Skeletal muscle tissue (tissue), 4 donors: ENCODE data around the gene EPN1. TPM values are rescaled to one million over a fixed set of nuclear protein-coding genes. Genes with fewer than 3 reads are reported as not detected.
A peak's percentile ranks its signal among the peaks of the same experiment; 100 is the strongest.

Experiments
- H3K27ac ChIP-seq: one replicate; pipeline ENCODE4 v1.7.0; 2013; ENCODE audit warnings: mild to moderate bottlenecking, low read depth, low read length, inconsistent platforms
- H3K27me3 ChIP-seq, 3 donors: one replicate each; pipeline ENCODE4 v1.7.0; 2013; ENCODE audit warnings: low read length in 3 of 3; ENCODE audit not compliant: control insufficient read depth in 3 of 3, insufficient read depth in 3 of 3
- H3K36me3 ChIP-seq, 3 donors: one replicate each; pipeline ENCODE4 v1.7.0; 2013; ENCODE audit warnings: low read length in 3 of 3; ENCODE audit not compliant: control insufficient read depth in 3 of 3, insufficient read depth in 3 of 3
- H3K4me1 ChIP-seq, 3 donors: one replicate each; pipeline ENCODE4 v1.7.0; 2013; ENCODE audit warnings: low read length in 3 of 3, mild to moderate bottlenecking in 3 of 3; ENCODE audit not compliant: control insufficient read depth in 3 of 3, insufficient read depth in 3 of 3
- H3K4me3 ChIP-seq, 3 donors: one replicate each; pipeline ENCODE4 v1.7.0; 2013; ENCODE audit warnings: low read length in 3 of 3
- H3K9ac ChIP-seq, 3 donors: one replicate each; pipeline ENCODE4 v1.7.0; 2013; ENCODE audit warnings: low read length in 3 of 3, mild to moderate bottlenecking in 3 of 3, moderate library complexity in 2 of 3, low read depth in 1 of 3
- H3K9me3 ChIP-seq, 3 donors: one replicate each; pipeline ENCODE4 v1.7.0; 2013; ENCODE audit warnings: low read length in 3 of 3; ENCODE audit not compliant: control insufficient read depth in 3 of 3
- total RNA-seq: library from RNA; depleted of rRNA; stranded (reverse); fragments of >200 nt; gene quantifications from one replicate; pipeline ENCODE4 v1.2.3, GENCODE V29; 2014
- donor health status: Osteomylitis.

The EPN1 gene
- total RNA-seq, 1 donor from 2014 or later = 5.7 TPM

DNA sequence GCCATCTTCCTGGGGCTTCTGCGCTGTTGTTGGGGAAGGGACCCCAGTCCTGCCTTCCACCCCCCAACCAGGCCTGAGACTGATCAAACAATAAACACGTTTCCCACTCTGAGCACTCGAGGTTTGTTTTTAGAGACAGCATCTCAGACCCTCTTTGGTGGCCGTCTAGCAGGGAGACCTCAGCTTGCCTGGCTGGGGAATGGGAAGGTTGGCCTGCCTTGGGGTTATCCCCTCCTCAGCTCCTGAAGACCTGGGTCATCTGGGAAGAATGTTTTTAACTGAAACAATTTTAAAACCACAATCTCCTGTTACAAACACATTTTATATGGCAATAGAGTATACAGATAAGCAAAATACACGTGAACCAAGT lies 29.5 kb upstream of the EPN1 start:
- H3K4me1 ChIP-seq = peaks cover 52 to 56% (median 55%) of the 10 kb centered on the region in 3 donors

DNA sequence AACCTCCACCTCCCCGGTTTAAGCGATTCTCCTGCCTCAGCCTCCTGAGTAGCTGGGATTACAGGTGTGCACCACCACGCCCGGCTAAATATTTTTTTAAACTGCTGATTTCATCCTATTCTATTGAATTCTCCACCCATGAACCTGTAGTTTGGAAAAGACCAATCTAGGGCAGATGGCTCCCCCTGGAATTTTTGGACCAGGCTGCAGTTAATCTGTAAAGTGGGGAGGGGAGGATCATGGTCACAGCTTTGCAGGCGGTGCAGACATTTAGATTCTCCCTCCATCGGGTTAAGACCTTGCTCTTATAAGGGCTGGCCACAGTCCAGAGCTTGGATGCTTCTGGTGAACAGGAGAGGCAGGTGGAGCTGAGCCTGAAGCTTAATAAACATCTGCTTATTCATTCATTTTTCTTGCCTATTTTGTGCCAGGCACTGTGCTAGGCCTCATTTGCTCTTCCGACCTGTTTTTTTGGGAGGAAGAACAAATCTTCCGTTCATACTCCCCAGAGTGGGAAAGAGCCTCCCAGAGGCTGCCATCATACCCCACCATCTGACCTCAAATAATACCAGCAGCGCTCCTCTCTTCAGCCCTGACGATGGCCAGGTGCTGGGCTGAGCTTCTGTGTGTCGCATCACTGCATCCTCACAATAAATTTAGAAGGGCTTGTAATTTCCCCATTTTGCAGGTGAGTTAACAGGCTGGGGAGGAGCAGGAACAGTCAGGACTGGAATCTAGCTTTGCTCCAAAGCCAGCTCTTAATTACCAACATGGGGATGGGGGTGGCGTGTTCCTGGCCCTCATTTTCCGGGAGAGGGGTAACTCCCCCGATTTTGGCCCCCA lies 27.9 kb upstream of the EPN1 start:
- H3K9me3 ChIP-seq = no peaks in the 10 kb centered on the region
- peak overlapping the region; percentile 60 for H3K27ac ChIP-seq
- H3K36me3 ChIP-seq = peaks cover 12 to 15% (median 14%) of the 10 kb centered on the region in 3 donors
- H3K4me1 ChIP-seq = peaks cover 45 to 51% (median 46%) of the 10 kb centered on the region in 3 donors
- no peaks in the 10 kb centered on the region for H3K27me3 ChIP-seq
- H3K4me3 ChIP-seq = peak overlapping the region; percentile 78 to 87 (median 85)
- peak overlapping the region; percentile 80 to 88 (median 87) for H3K9ac ChIP-seq

More for the DNA sequence above, 29.5 kb upstream of the EPN1 start:
- H3K9ac ChIP-seq = no peak overlapping the region
- no peak overlapping the region for H3K4me3 ChIP-seq
- no peak overlapping the region for H3K27ac ChIP-seq
- no peaks in the 10 kb centered on the region for H3K9me3 ChIP-seq
- no peaks in the 10 kb centered on the region for H3K27me3 ChIP-seq
- peaks cover 10 to 14% (median 12%) of the 10 kb centered on the region in 3 donors for H3K36me3 ChIP-seq

DNA sequence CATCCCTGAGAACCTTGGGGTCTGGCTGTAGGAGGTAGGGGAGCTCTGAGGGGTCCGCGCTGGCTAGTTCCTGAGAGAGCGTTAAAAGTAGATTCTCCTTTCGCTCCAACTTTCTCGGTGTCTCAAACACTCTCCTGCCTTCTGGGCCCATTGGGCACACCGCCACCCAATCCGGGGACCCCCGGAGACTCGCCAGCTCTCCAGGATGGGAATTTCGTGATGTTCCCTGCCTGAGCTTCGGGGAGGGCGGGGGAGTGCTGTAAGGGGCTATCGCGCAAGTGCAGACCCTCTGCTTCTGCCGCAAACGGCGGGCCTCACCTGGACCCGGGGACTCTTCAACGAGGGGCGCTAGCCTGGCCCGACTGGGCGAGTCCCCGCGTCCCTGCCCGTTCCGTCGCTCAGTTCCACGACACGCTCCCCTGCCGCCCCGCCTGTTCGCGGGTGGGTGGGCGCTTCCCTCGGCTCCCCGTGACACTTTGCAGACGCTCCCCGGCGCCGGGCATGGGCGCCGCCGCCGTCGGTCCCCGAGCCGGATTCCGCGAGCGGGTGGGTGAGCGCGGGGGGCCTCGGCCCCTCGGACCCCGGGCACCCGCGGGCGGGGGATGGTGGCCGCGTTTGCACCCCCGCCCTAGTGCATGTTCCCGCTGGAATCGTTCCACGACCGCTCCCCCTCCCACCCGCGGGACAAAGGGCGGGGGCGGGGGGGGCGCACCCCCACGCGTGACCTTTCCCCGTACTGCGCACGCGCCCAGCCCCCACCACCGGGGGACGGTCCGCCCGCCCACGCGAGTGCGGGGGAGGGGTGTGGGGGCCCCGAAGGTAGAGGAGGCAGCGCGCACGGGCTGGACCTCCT lies 27.1 kb upstream of the EPN1 start, which contains the start of gene CCDC106:
Gene CCDC106 (plus strand): TSS at position 481 of the 853 bp plus-strand sequence. CDS start 835 bp downstream, outside the sequence.
- H3K9ac ChIP-seq = peak within 1 kb of the TSS; percentile 80 to 88 (median 87)
- peaks cover 36 to 44% (median 38%) of the 10 kb centered on the region in 3 donors for H3K4me1 ChIP-seq
- H3K4me3 ChIP-seq = peak within 1 kb of the TSS; percentile 78 to 87 (median 85)
- peaks cover 12 to 16% (median 14%) of the 10 kb centered on the region in 3 donors for H3K36me3 ChIP-seq
- H3K27ac ChIP-seq = peak within 1 kb of the TSS; percentile 60
- no peaks in the 10 kb centered on the region for H3K9me3 ChIP-seq
- no peaks in the 10 kb centered on the region for H3K27me3 ChIP-seq

DNA sequence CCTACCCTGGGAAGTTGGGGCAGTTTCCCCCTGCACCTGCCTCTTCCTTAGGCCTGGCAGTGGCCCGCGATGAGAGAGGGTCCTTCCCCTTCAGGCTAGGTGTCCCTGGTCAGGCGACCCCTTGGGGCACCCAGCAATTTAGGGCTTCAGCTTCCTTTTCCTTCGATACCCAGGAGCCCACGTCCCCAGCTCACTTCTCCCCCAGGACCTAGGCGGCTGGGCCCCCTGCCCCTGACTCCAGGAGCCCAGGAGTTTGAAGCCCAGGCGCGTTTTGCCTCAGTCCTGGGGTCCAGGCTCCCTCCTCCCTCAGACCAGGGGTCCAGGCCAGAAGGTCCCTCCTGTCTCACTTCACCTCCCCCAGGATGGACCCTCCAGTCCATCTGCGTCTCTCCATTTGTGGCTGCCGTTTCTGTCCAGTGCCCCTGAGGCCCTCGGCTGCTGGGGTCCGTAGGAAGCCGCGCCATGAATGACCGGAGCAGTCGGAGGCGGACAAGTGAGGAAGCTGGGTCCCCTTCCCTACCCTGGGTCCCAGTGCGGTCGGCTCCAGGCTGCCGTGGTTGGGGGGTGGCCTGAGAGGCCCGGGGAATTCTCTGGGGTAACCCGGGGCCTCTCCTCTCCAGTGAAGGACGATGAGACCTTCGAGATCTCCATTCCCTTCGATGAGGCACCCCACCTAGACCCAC lies 26.3 kb upstream of the EPN1 start:
- peaks cover 12 to 16% (median 14%) of the 10 kb centered on the region in 3 donors for H3K36me3 ChIP-seq
- H3K9ac ChIP-seq = peak overlapping the region; percentile 80 to 88 (median 87)
- H3K27me3 ChIP-seq = no peaks in the 10 kb centered on the region
- H3K4me3 ChIP-seq = peak overlapping the region; percentile 78 to 87 (median 85)
- H3K4me1 ChIP-seq = peaks cover 32 to 40% (median 35%) of the 10 kb centered on the region in 3 donors
- H3K9me3 ChIP-seq = no peaks in the 10 kb centered on the region
- peak overlapping the region; percentile 60 for H3K27ac ChIP-seq

DNA sequence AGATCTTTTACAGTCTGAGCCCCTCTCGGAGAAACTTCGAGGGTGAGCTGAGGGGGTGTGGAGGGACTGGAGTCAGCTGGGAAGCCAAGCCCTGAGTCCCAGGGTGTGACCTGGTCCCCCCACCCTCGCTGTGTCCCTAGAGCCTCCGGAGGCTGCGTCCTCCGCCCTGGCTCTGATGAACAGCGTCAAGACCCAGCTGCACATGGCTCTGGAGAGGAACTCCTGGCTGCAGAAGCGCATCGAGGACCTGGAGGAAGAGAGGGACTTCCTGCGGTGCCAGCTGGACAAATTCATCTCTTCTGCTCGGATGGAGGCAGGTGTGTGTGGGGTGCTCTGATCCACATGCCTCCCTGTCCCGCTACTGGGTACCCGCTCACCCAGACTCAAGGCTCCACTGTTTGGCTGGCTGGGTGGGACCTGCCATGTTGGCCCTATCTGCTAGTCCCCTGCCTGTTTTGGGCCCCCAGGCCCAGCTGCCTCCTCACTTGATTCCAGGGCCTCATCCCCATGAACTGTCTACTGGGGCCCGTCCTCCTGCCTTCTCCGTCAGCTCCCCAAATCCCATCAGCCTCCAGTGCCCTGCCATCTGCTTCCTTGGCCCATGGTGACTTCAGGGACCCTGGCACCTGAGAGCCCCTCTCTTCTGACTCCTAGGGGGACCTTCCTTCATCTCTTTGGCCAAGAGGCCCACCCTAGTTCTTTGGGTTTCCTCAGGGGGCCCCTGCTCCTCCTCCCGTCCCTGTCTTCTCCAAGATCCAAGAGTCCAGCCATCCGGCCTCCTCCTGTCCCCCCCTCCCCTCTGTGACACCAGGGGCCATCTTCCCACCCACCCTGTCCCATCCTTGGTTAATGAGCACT lies 25.5 kb upstream of the EPN1 start:
- peak overlapping the region; percentile 78 to 87 (median 85) for H3K4me3 ChIP-seq
- H3K4me1 ChIP-seq = peaks cover 26 to 32% (median 27%) of the 10 kb centered on the region in 3 donors
- H3K27me3 ChIP-seq = no peaks in the 10 kb centered on the region
- no peak overlapping the region for H3K27ac ChIP-seq
- peak overlapping the region in 1 of 3 donors; percentile 88 for H3K9ac ChIP-seq
- H3K36me3 ChIP-seq = peaks cover 12 to 16% (median 12%) of the 10 kb centered on the region in 3 donors
- H3K9me3 ChIP-seq = no peaks in the 10 kb centered on the region

DNA sequence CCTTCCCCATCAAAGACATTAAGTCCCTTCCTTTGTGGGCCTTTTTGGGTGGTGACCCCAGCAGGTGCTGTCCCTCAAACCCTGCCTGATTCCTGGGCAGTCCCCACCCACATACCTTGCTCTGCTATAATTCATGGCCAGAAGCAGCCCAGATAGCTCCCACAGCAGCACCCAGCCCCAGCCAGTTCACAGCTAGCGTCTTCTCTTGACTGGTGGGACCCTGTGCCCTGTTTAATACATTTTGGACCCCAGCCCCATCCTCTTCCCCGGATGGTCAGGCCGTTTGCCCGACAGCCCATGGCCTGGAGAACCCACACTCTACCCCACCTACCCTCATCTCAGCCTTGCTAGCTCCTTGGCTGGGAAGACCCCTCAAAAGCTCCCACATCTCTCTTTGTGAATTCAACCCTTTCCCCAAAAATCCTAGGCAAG lies 24.9 kb upstream of the EPN1 start:
- Histone ChIP-seq H3K27ac (no peak overlapping the region), H3K9me3 (no peaks in the 10 kb centered on the region), H3K27me3 (no peaks in the 10 kb centered on the region), H3K4me3 (no peak overlapping the region), H3K9ac (no peak overlapping the region), H3K36me3 (peaks cover 6 to 11% (median 7%) of the 10 kb centered on the region in 3 donors), H3K4me1 (peaks cover 20 to 26% (median 22%) of the 10 kb centered on the region in 3 donors)

DNA sequence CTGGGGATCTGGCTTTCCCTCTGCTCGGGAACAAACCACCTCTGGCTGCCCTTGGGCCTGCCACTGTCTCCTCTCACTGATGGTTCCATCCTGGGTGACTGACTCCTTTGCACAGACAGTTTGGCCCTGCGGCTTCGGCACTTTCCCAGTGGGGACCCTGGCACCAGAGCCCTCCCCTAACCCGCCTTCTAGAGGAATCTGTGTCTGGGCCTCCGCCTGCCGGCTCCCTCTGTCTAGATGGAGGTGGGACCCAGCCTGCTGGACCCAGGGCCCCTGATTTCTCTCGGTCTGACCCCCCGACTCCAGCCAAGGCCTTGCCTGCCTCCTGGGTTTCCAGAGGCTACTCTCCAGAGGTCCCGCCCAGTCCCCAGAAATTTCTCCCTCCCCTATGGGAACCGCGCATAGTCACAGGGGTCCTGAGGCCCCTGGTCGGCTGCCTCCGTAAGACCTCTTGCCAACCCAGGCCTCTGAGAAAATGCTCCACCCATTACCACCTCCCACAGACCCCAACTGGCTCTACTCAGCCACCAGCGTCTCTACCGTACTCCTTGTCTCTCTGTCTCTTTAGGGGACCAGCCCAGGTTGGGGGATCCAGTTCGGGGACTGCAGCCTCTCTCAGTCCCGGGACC lies 24.3 kb upstream of the EPN1 start:
- Histone ChIP-seq H3K9me3 (no peaks in the 10 kb centered on the region), H3K27me3 (no peaks in the 10 kb centered on the region), H3K4me3 (no peak overlapping the region), H3K36me3 (peaks cover under 1 to 6% (median 2%) of the 10 kb centered on the region in 3 donors), H3K9ac (no peak overlapping the region), H3K27ac (no peak overlapping the region), H3K4me1 (peaks cover 24 to 26% (median 24%) of the 10 kb centered on the region in 3 donors)

DNA sequence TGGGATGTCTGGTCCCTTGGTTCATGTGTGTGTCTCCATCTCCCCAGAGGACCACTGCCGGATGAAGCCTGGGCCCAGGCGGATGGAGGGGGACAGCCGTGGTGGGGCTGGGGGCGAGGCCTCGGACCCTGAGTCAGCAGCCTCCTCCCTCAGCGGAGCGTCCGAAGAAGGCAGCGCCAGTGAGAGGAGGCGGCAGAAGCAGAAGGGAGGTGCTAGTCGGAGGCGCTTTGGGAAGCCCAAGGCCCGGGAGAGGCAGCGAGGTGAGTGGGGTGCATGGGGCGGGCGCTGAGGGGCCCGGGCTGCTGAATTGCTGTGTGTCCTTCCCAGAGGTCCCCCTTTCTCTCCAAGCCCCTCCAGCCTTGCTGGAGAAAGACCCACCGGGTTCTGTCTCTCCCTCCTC lies 23.8 kb upstream of the EPN1 start:
- Histone ChIP-seq H3K4me3 (no peak overlapping the region), H3K27ac (no peak overlapping the region), H3K36me3 (peaks cover 0 to 6% (median 2%) of the 10 kb centered on the region in 3 donors), H3K27me3 (no peaks in the 10 kb centered on the region), H3K4me1 (peaks cover 29 to 31% (median 29%) of the 10 kb centered on the region in 3 donors), H3K9me3 (no peaks in the 10 kb centered on the region), H3K9ac (no peak overlapping the region)
